Cardiac atrium fibroblast (primary cell): ENCODE results near the gene OR51V1. TPM values are rescaled to one million over a fixed set of nuclear protein-coding genes. Genes with fewer than 3 reads are reported as not detected.

ENCODE experiments used
- total RNA-seq: library from RNA; depleted of rRNA; stranded (reverse); fragments of >200 nt; gene quantifications from 2 replicates; pipeline ENCODE4 v1.2.3, GENCODE V29; 2015

OR51V1 gene, protein sequence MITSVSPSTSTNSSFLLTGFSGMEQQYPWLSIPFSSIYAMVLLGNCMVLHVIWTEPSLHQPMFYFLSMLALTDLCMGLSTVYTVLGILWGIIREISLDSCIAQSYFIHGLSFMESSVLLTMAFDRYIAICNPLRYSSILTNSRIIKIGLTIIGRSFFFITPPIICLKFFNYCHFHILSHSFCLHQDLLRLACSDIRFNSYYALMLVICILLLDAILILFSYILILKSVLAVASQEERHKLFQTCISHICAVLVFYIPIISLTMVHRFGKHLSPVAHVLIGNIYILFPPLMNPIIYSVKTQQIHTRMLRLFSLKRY
- total RNA-seq, result not detected in 2 replicates

DNA sequence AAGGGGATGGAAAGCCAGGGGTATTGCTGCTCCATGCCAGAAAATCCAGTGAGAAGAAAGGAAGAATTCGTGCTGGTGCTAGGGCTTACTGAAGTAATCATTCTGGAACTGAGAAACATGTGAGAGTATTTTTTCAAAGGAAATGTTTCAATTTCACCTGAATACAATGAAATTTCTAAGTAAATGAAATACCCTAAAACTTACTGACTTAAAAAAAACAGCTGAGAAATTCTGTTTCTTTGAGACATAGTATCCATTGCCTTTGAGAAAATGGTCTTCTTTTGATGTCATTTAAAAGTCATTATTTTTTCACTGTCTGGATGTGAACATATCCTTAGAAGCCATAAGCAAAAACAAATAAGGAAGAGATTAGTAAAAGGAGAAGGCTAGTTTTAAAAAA lies at the start of gene OR51V1:
Gene OR51V1 (minus strand): TSS at position 101 of the 400 bp plus-strand sequence. CDS start 0 bp downstream, at position 101.

DNA sequence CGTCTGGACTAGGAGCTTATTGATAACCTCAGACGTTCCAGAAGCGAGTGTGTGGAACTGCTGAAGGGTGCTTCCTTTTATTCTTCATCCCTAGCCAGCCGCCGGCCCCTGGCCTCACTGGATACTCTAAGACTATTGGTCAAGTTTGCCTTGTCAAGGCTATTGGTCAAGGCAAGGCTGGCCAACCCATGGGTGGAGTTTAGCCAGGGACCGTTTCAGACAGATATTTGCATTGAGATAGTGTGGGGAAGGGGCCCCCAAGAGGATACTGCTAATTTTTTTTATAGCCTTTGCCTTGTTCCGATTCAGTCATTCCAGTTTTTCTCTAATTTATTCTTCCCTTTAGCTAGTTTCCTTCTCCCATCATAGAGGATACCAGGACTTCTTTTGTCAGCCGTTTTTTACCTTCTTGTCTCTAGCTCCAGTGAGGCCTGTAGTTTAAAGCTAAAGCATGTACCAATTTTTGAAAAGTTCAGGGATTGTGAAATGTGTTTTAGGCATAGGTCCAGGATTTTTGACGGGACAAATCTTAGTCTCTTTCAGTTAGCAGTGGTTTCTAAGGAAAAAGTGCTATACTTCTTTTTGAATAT lies 49.4 kb upstream of the OR51V1 start, which contains the start of gene HBG1:
Gene HBG1 (minus strand): TSS at position 51 of the 590 bp plus-strand sequence. CDS start 53 bp downstream, outside the sequence.

DNA sequence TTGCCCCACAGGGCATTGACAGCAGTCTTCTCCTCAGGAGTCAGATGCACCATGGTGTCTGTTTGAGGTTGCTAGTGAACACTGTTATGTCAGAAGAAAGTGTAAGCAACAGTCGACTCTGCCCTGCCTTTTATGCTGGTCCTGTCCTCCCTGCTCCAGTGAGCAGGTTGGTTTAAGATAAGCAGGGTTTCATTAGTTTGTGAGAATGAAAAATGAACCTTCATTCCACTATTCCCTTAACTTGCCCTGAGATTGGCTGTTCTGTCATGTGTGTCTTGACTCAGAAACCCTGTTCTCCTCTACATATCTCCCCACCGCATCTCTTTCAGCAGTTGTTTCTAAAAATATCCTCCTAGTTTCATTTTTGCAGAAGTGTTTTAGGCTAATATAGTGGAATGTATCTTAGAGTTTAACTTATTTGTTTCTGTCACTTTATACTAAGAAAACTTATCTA lies 33.9 kb upstream of the OR51V1 start, which contains the start of gene HBD:
Gene HBD (minus strand): TSS at position 103 of the 454 bp plus-strand sequence. CDS start 50 bp downstream, at position 53.

DNA sequence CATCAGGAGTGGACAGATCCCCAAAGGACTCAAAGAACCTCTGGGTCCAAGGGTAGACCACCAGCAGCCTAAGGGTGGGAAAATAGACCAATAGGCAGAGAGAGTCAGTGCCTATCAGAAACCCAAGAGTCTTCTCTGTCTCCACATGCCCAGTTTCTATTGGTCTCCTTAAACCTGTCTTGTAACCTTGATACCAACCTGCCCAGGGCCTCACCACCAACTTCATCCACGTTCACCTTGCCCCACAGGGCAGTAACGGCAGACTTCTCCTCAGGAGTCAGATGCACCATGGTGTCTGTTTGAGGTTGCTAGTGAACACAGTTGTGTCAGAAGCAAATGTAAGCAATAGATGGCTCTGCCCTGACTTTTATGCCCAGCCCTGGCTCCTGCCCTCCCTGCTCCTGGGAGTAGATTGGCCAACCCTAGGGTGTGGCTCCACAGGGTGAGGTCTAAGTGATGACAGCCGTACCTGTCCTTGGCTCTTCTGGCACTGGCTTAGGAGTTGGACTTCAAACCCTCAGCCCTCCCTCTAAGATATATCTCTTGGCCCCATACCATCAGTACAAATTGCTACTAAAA lies 26.3 kb upstream of the OR51V1 start, which contains the start of gene HBB:
Gene HBB (minus strand): TSS at position 340 of the 579 bp plus-strand sequence. CDS start 50 bp downstream, at position 290.

DNA sequence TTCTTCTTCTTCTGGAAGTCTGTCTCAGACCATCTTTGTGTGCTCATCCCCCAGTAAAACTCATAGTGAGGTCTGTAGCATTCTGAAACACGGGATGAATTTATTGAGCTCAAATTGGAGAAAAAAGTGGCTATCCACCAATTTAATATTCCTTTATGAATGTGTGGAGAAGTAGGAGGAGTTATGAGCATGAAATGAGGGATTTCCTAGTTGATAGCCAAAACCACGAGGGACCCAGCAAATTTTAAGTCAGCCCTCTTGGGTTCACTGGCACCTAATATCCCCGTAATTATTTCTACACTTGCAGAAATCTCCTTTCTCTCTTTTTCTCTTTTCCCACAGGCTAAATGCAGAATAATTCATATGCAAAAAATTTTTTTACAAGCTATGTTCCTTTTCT lies 45.8 kb downstream of the OR51V1 start, which contains the start of gene OR52A1:
Gene OR52A1 (minus strand): TSS at position 101 of the 400 bp plus-strand sequence. CDS start 2,388 bp downstream, outside the sequence.

Other genes with a start within 250 kb of the OR51V1 start
- not detected in 2 replicates for gene OR51A2, start 245.0 kb downstream of the OR51V1 start, total RNA-seq
- not detected in 2 replicates for gene OR51L1, start 205.8 kb downstream of the OR51V1 start, total RNA-seq
- gene OR52J3, start 154.2 kb downstream of the OR51V1 start, total RNA-seq, result not detected in 2 replicates
- not detected in 2 replicates for gene OR52E2, start 141.1 kb downstream of the OR51V1 start, total RNA-seq
- gene OR52E1, start 131.1 kb downstream of the OR51V1 start, total RNA-seq, result not detected in 2 replicates
- gene OR52A5, start 62.3 kb downstream of the OR51V1 start, total RNA-seq, result not detected in 2 replicates
- gene OR52A1, start 45.9 kb downstream of the OR51V1 start, total RNA-seq, result not detected in 2 replicates
- not detected in 2 replicates for gene HBB, start 26.4 kb upstream of the OR51V1 start, total RNA-seq
- gene HBD, start 33.8 kb upstream of the OR51V1 start, total RNA-seq, result not detected in 2 replicates
- gene HBG1, start 49.2 kb upstream of the OR51V1 start, total RNA-seq, result not detected in 2 replicates
- gene HBG2, start 54.1 kb upstream of the OR51V1 start, total RNA-seq, result not detected in 2 replicates
- gene HBE1, start 69.3 kb upstream of the OR51V1 start, total RNA-seq, result not detected in 2 replicates
- gene OR51B4, start 101.3 kb upstream of the OR51V1 start, total RNA-seq, result not detected in 2 replicates
- gene OR51B2, start 123.6 kb upstream of the OR51V1 start, total RNA-seq, result not detected in 2 replicates
- not detected in 2 replicates for gene OR51B5, start 142.8 kb upstream of the OR51V1 start, total RNA-seq
- not detected in 2 replicates for gene OR51B6, start 150.8 kb upstream of the OR51V1 start, total RNA-seq
- not detected in 2 replicates for gene OR51M1, start 183.1 kb upstream of the OR51V1 start, total RNA-seq
- gene OR51Q1, start 221.4 kb upstream of the OR51V1 start, total RNA-seq, result not detected in 2 replicates
- not detected in 2 replicates for gene OR51I1, start 240.8 kb upstream of the OR51V1 start, total RNA-seq
- gene OR51I2, start 248.6 kb upstream of the OR51V1 start, total RNA-seq, result not detected in 2 replicates